ENCODE measurements around the gene CCDC112.

The CCDC112 gene

DNA sequence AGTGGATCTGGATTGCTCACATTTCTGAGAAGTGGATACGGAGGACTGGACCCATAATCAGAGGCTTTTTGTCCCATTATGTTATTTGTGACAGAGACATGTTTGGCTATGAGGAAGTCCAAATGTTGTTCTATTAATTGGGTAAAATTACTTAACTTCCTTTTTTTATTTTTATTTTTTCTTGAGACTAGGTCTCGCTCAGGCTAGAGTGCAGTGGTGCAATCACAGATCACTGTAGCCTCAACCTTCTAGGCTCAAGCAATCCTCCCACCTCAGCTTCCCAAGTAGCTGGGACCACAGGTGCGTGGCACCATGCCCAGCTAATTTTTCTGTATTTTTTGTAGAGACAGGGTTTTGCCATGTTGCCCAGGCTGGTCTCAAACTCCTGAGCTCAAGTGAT is 21.9 kb downstream of the CCDC112 start:
- no peaks in the 10 kb centered on the region for H3K79me1 ChIP-seq (ENCODE audit: low read depth, low read length)
- no peak overlapping the region for H3K4ac ChIP-seq (ENCODE audit: low read length)
- WGBS, 2 donors (ENCODE audit: extremely low coverage in 2 of 2, insufficient read length in 2 of 2, insufficient replicate concordance in 1 of 2): no CpG with 5 or more reads among the region's 3 CpGs
- H2BK12ac ChIP-seq (ENCODE audit: low read length): no peak overlapping the region
- no peak overlapping the region for H4K8ac ChIP-seq (ENCODE audit: low read depth, low read length)
- H3K9ac ChIP-seq (ENCODE audit: low read depth, low read length, poor library complexity): no peak overlapping the region
- H3K27ac ChIP-seq (replicated peaks; ENCODE audit: low read length): no peak overlapping the region
- peaks cover 2 to 67% of the 10 kb centered on the region in 2 donors for H3K36me3 ChIP-seq (replicated peaks in 1 of 2; ENCODE audit: control insufficient read depth in 2 of 2, insufficient read depth in 2 of 2, low read length in 2 of 2)
- H3K14ac ChIP-seq (ENCODE audit: low read length): no peak overlapping the region
- no peak overlapping the region for H3K18ac ChIP-seq (ENCODE audit: low read length)
- H3K4me2 ChIP-seq (ENCODE audit: insufficient read depth, low read length, poor library complexity, severe bottlenecking): no peak overlapping the region
- H2BK5ac ChIP-seq (ENCODE audit: low read length): no peak overlapping the region
- H3K4me3 ChIP-seq (ENCODE audit: low read length in 2 of 2): no peak overlapping the region
- H3K23ac ChIP-seq (ENCODE audit: low read depth, low read length, poor library complexity): no peak overlapping the region
- H4K91ac ChIP-seq (ENCODE audit: low read depth, low read length, poor library complexity): no peak overlapping the region
- H3K9me3 ChIP-seq (replicated peaks in 1 of 2; ENCODE audit: control insufficient read depth in 2 of 2, insufficient read depth in 1 of 2, low read depth in 1 of 2, low read length in 2 of 2): no peaks in the 10 kb centered on the region
- H3K4me1 ChIP-seq (ENCODE audit: control insufficient read depth in 2 of 2, insufficient read depth in 1 of 2, low read depth in 1 of 2, low read length in 2 of 2): no peaks in the 10 kb centered on the region
- H2BK120ac ChIP-seq (ENCODE audit: low read depth, low read length): no peak overlapping the region
- H2BK15ac ChIP-seq (ENCODE audit: low read length): no peak overlapping the region
- H2AK5ac ChIP-seq (ENCODE audit: low read depth, low read length): no peak overlapping the region
- H3K27me3 ChIP-seq (ENCODE audit: control insufficient read depth in 3 of 3, insufficient read depth in 3 of 3, low read depth in 1 of 3, low read length in 3 of 3): no peaks in the 10 kb centered on the region
- no peak for DNase-seq (ENCODE audit: low spot score)
- no peak overlapping the region for H2AFZ ChIP-seq (ENCODE audit: low read length)

DNA sequence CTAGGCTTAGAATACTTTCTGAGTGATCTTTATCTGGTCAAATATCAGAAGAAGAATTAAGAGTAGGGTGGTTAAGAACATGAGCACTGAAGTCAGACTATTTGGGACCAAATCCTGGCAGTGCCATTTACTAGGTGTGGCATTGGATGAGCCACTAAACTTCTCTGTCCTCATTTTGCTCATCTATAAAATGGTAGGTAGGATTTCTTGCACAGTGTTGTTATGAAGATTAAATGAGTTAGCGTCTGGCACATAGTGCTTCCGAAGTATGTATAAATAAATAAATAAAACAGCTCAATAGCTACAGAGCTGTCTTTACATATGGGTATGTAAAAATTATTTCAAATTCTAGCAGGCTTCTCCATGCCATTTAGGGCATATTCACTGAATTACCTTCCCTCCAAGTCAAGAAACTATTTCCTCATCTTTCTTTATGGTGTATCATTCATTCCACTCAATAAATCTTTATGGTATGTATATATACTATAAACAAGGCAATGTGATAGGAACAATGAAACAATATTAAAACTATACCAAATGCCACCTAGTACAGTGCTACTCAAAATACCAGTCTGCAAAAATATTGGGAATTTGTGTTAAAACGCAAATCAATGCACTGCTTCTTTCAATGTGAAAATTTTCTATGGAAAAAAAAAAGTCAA is 24.0 kb downstream of the CCDC112 start:
- no peak overlapping the region for H4K91ac ChIP-seq (ENCODE audit: low read depth, low read length, poor library complexity)
- no peak overlapping the region for H3K4me2 ChIP-seq (ENCODE audit: insufficient read depth, low read length, poor library complexity, severe bottlenecking)
- no peaks in the 10 kb centered on the region for H3K9me3 ChIP-seq (replicated peaks in 1 of 2; ENCODE audit: control insufficient read depth in 2 of 2, insufficient read depth in 1 of 2, low read depth in 1 of 2, low read length in 2 of 2)
- H2AK5ac ChIP-seq (ENCODE audit: low read depth, low read length): no peak overlapping the region
- no peak overlapping the region for H2AFZ ChIP-seq (ENCODE audit: low read length)
- no peak overlapping the region for H2BK120ac ChIP-seq (ENCODE audit: low read depth, low read length)
- H3K27me3 ChIP-seq (ENCODE audit: control insufficient read depth in 3 of 3, insufficient read depth in 3 of 3, low read depth in 1 of 3, low read length in 3 of 3): no peaks in the 10 kb centered on the region
- no peak overlapping the region for H3K9ac ChIP-seq (ENCODE audit: low read depth, low read length, poor library complexity)
- no peak overlapping the region for H3K14ac ChIP-seq (ENCODE audit: low read length)
- H3K36me3 ChIP-seq (replicated peaks in 1 of 2; ENCODE audit: control insufficient read depth in 2 of 2, insufficient read depth in 2 of 2, low read length in 2 of 2): peaks cover 2 to 85% of the 10 kb centered on the region in 2 donors
- WGBS, 2 donors (ENCODE audit: extremely low coverage in 2 of 2, insufficient read length in 2 of 2, insufficient replicate concordance in 1 of 2): no CpG with 5 or more reads among the region's 3 CpGs
- H2BK15ac ChIP-seq (ENCODE audit: low read length): no peak overlapping the region
- H3K4me1 ChIP-seq (ENCODE audit: control insufficient read depth in 2 of 2, insufficient read depth in 1 of 2, low read depth in 1 of 2, low read length in 2 of 2): no peaks in the 10 kb centered on the region
- no peak overlapping the region for H3K27ac ChIP-seq (replicated peaks; ENCODE audit: low read length)
- H2BK5ac ChIP-seq (ENCODE audit: low read length): no peak overlapping the region
- H4K8ac ChIP-seq (ENCODE audit: low read depth, low read length): no peak overlapping the region
- no peak overlapping the region for H3K4ac ChIP-seq (ENCODE audit: low read length)
- no peak overlapping the region for H3K4me3 ChIP-seq (ENCODE audit: low read length in 2 of 2)
- H3K79me1 ChIP-seq (ENCODE audit: low read depth, low read length): no peaks in the 10 kb centered on the region
- no peak for DNase-seq (ENCODE audit: low spot score)
- no peak overlapping the region for H3K18ac ChIP-seq (ENCODE audit: low read length)
- H2BK12ac ChIP-seq (ENCODE audit: low read length): no peak overlapping the region
- H3K23ac ChIP-seq (ENCODE audit: low read depth, low read length, poor library complexity): no peak overlapping the region

DNA sequence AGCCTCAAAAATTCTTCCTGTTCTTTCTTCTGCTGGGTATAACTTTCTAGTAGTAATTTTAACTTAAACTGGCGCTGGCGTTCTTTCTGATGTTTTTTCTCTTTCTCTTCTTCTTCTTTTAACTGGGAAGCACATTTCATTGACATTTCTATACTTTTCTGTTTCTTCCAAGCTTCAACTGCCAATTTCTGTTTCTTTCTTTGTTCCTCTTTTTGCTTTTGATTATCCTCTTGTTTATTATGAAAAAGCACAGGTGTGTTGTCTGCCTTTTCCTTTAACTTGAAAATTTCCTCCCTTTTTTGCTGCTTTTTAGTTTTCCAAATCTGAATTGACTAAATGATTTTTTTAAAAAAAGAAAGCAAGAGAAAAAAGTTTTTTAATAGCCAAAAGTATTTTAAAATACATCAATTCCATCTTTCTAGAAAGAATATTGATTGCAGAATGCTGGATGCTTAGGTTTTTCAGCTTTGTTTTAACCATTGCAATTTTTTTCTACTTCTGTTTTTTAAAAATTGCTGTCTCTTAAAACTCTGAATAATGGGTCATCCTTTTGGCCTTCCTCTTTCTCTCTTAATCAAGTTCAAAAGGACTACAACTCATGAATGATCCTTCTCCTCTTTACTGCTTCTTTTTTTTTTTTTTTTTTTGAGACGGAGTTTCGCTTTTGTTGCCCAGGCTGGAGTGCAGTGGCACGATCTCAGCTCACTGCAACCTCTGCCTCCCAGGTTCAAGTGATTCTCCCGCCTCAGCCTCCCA is 25.0 kb downstream of the CCDC112 start:
- no peak overlapping the region for H2BK120ac ChIP-seq (ENCODE audit: low read depth, low read length)
- no peak overlapping the region for H4K8ac ChIP-seq (ENCODE audit: low read depth, low read length)
- H2BK15ac ChIP-seq (ENCODE audit: low read length): no peak overlapping the region
- DNase-seq (ENCODE audit: low spot score): no peak
- H3K27me3 ChIP-seq (ENCODE audit: control insufficient read depth in 3 of 3, insufficient read depth in 3 of 3, low read depth in 1 of 3, low read length in 3 of 3): no peaks in the 10 kb centered on the region
- no peak overlapping the region for H3K23ac ChIP-seq (ENCODE audit: low read depth, low read length, poor library complexity)
- no peak overlapping the region for H3K14ac ChIP-seq (ENCODE audit: low read length)
- H3K4me1 ChIP-seq (ENCODE audit: control insufficient read depth in 2 of 2, insufficient read depth in 1 of 2, low read depth in 1 of 2, low read length in 2 of 2): no peaks in the 10 kb centered on the region
- no peak overlapping the region for H3K4me2 ChIP-seq (ENCODE audit: insufficient read depth, low read length, poor library complexity, severe bottlenecking)
- H3K9me3 ChIP-seq (replicated peaks in 1 of 2; ENCODE audit: control insufficient read depth in 2 of 2, insufficient read depth in 1 of 2, low read depth in 1 of 2, low read length in 2 of 2): no peaks in the 10 kb centered on the region
- peaks cover 2 to 87% of the 10 kb centered on the region in 2 donors for H3K36me3 ChIP-seq (replicated peaks in 1 of 2; ENCODE audit: control insufficient read depth in 2 of 2, insufficient read depth in 2 of 2, low read length in 2 of 2)
- no peak overlapping the region for H3K9ac ChIP-seq (ENCODE audit: low read depth, low read length, poor library complexity)
- no peak overlapping the region for H2BK12ac ChIP-seq (ENCODE audit: low read length)
- H2BK5ac ChIP-seq (ENCODE audit: low read length): no peak overlapping the region
- H3K79me1 ChIP-seq (ENCODE audit: low read depth, low read length): no peaks in the 10 kb centered on the region
- no peak overlapping the region for H3K4ac ChIP-seq (ENCODE audit: low read length)
- H3K18ac ChIP-seq (ENCODE audit: low read length): no peak overlapping the region
- no CpG with 5 or more reads among the region's 6 CpGs for WGBS, 2 donors (ENCODE audit: extremely low coverage in 2 of 2, insufficient read length in 2 of 2, insufficient replicate concordance in 1 of 2)
- no peak overlapping the region for H2AK5ac ChIP-seq (ENCODE audit: low read depth, low read length)
- no peak overlapping the region for H2AFZ ChIP-seq (ENCODE audit: low read length)
- no peak overlapping the region for H4K91ac ChIP-seq (ENCODE audit: low read depth, low read length, poor library complexity)
- H3K4me3 ChIP-seq (ENCODE audit: low read length in 2 of 2): no peak overlapping the region
- no peak overlapping the region for H3K27ac ChIP-seq (replicated peaks; ENCODE audit: low read length)

GRCh38 chr5:115267617-115268016 is 28.8 kb downstream of the CCDC112 start:
- H3K36me3 ChIP-seq (replicated peaks in 1 of 2; ENCODE audit: control insufficient read depth in 2 of 2, insufficient read depth in 2 of 2, low read length in 2 of 2): peaks cover 4 to 53% of the 10 kb centered on the region in 2 donors

More at GRCh38 chr5:115267617-115268016, 28.8 kb downstream of the CCDC112 start:
- Histone ChIP-seq H3K4me1 (ENCODE audit: control insufficient read depth in 2 of 2, insufficient read depth in 1 of 2, low read depth in 1 of 2, low read length in 2 of 2) (no peaks in the 10 kb centered on the region), H3K27me3 (ENCODE audit: control insufficient read depth in 3 of 3, insufficient read depth in 3 of 3, low read depth in 1 of 3, low read length in 3 of 3) (no peaks in the 10 kb centered on the region), H3K14ac (ENCODE audit: low read length) (no peak overlapping the region), H2BK15ac (ENCODE audit: low read length) (no peak overlapping the region), H2BK120ac (ENCODE audit: low read depth, low read length) (no peak overlapping the region), H2AK5ac (ENCODE audit: low read depth, low read length) (no peak overlapping the region), H2BK5ac (ENCODE audit: low read length) (no peak overlapping the region), H2BK12ac (ENCODE audit: low read length) (no peak overlapping the region), H3K4me2 (ENCODE audit: insufficient read depth, low read length, poor library complexity, severe bottlenecking) (no peak overlapping the region), H3K18ac (ENCODE audit: low read length) (no peak overlapping the region), H3K9me3 (replicated peaks in 1 of 2; ENCODE audit: control insufficient read depth in 2 of 2, insufficient read depth in 1 of 2, low read depth in 1 of 2, low read length in 2 of 2) (no peaks in the 10 kb centered on the region), H4K8ac (ENCODE audit: low read depth, low read length) (no peak overlapping the region), H3K23ac (ENCODE audit: low read depth, low read length, poor library complexity) (no peak overlapping the region), H3K4me3 (ENCODE audit: low read length in 2 of 2) (no peak overlapping the region), H3K27ac (replicated peaks; ENCODE audit: low read length) (no peak overlapping the region), H2AFZ (ENCODE audit: low read length) (no peak overlapping the region), H3K79me1 (ENCODE audit: low read depth, low read length) (no peaks in the 10 kb centered on the region), H4K91ac (ENCODE audit: low read depth, low read length, poor library complexity) (no peak overlapping the region), H3K4ac (ENCODE audit: low read length) (no peak overlapping the region), H3K9ac (ENCODE audit: low read depth, low read length, poor library complexity) (no peak overlapping the region)
- no peak for DNase-seq (ENCODE audit: low spot score)
